ENCODE measurements around the gene C1QTNF1.

DNA sequence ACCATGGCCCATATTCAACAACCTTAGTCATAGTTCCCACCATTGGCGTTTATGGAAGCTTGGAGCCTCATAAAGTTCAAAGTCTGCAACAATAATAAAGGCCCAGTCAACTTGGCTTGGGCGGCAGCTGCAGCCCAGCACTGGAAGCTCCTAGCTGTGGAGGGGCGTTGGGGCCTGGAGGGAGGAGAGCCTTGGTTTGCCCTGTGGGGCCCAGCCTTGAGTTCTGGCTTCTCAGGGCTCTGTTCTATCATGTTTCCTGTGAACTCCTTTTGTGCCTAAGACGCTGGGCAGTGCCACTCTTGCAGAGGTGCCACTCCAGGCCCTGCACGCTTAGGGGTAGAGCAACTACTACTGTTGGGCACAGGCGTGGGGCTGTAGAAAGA lies 49.7 kb downstream of the C1QTNF1 start:
- TF ChIP-seq CTCF (IDR thresholded peaks at IDR 0.05; ENCODE audit: low read length): no peak
- TF ChIP-seq EZH2 (optimal IDR thresholded peaks at IDR 0.05; ENCODE audit: low read depth, low read length): no peak
- no peak for TF ChIP-seq EZH2phosphoT487 (IDR thresholded peaks at IDR 0.05; ENCODE audit: low read length)
